Endothelial cell of umbilical vein (primary cell): Measurements from ENCODE around the gene GMPR2.
"Not testable (repeated sequence)": the region's sequence is repeated elsewhere in the genome, so short reads cannot be mapped to it uniquely, and the experiment has no call there.

Experiments
- EZH2 ChIP-seq: IDR thresholded peaks from 2 replicates; pipeline ENCODE4 v1.6.1; 2012; ENCODE audit warnings: borderline replicate concordance, low read depth, mild to moderate bottlenecking, moderate library complexity, low read length, inconsistent platforms; ENCODE audit not compliant: severe bottlenecking
- TF ChIP-seq, protein P1 (sequence below), 2 donors: IDR thresholded peaks; 1 replicate in 1 of 2; 2 replicates in 1 of 2; pipeline ENCODE4 v1.5.1; 2011; ENCODE audit warnings: low read length in 2 of 2, mild to moderate bottlenecking in 2 of 2, moderate library complexity in 2 of 2, control low read depth in 1 of 2, inconsistent platforms in 1 of 2, low read depth in 1 of 2; ENCODE audit not compliant: insufficient read depth in 1 of 2; ENCODE audit errors: extremely low read depth in 1 of 2

DNA sequence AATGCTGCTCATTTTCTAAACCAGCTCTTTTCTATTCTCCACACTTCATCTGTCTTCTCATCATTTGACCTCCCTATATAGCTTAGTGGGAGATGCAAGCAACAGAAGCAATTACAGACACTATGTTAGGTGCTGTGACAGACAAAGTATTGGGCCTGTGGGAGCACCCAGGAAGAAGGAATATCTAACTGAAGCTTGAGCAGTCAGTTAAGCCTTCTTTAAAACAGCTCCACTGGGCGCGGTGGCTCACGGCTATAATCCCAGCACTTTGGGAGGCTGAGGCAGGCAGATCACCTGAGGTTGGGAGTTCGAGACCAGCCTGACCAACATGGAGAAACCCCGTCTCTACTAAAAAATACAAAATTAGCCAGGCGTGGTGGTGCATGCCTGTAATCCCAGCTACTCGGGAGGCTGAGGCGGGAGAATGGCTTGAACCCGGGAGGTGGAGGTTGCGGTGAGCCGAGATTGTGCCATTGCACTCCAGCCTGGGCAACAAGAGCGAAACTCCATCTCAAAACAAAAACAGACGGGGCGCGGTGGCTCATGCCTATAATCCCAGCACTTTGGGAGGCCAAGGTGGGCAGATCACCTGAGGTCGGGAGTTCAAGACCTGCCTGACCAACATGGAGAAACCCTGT lies 29.4 kb upstream of the GMPR2 start:
- not testable (repeated sequence) for TF ChIP-seq EZH2
- TF ChIP-seq, protein P1, sequence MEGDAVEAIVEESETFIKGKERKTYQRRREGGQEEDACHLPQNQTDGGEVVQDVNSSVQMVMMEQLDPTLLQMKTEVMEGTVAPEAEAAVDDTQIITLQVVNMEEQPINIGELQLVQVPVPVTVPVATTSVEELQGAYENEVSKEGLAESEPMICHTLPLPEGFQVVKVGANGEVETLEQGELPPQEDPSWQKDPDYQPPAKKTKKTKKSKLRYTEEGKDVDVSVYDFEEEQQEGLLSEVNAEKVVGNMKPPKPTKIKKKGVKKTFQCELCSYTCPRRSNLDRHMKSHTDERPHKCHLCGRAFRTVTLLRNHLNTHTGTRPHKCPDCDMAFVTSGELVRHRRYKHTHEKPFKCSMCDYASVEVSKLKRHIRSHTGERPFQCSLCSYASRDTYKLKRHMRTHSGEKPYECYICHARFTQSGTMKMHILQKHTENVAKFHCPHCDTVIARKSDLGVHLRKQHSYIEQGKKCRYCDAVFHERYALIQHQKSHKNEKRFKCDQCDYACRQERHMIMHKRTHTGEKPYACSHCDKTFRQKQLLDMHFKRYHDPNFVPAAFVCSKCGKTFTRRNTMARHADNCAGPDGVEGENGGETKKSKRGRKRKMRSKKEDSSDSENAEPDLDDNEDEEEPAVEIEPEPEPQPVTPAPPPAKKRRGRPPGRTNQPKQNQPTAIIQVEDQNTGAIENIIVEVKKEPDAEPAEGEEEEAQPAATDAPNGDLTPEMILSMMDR (IDR thresholded peaks at IDR 0.05; ENCODE audit: extremely low read depth in 1 of 2, insufficient read depth in 1 of 2, low read depth in 1 of 2, low read length in 2 of 2), result not testable (repeated sequence)
